Measurements from ENCODE around the gene RNF39. TPM values are rescaled to one million over a fixed set of nuclear protein-coding genes. Genes with fewer than 3 reads are reported as not detected.
A peak's percentile ranks its signal among the peaks of the same experiment; 100 is the strongest.

The RNF39 gene
- total and polyA plus RNA-seq, 2 of the 13 experiments (the other 11 are each of a cell fraction or from before 2014, with no cell fraction given), result 0.13 to 1.8 TPM

GRCh38 chr6:30061092-30061857 lies 14.3 kb downstream of the RNF39 start, which contains the start of gene POLR1H (continued):
- TF ChIP-seq ZBTB4 (CRISPR knock-in tag; IDR thresholded peaks at IDR 0.05; ENCODE audit: borderline replicate concordance), result peak; percentile 82; the same call in 1 of the 2 replicates
- TF ChIP-seq TFE3 (CRISPR knock-in tag; IDR thresholded peaks at IDR 0.05), result peak; percentile 65
- peak; percentile 98 for TF ChIP-seq POLR2G (IDR thresholded peaks at IDR 0.05; ENCODE audit: low read depth, low read length)
- TF ChIP-seq MAFK (conservative IDR thresholded peaks at IDR 0.05 in 1 of 2, IDR thresholded peaks at IDR 0.05 in 1 of 2; ENCODE audit: low read length in 2 of 2), result no peak
- TF ChIP-seq NBN (conservative IDR thresholded peaks at IDR 0.05), result no peak
- no peak for TF ChIP-seq SKIL (CRISPR knock-in tag; IDR thresholded peaks at IDR 0.05; ENCODE audit: borderline replicate concordance)
- TF ChIP-seq ZFP62 (CRISPR knock-in tag; IDR thresholded peaks at IDR 0.05), result no peak
- peak; percentile 91 for TF ChIP-seq AKAP8 (CRISPR knock-in tag; IDR thresholded peaks at IDR 0.05)
- TF ChIP-seq DNMT1 (CRISPR knock-in tag; IDR thresholded peaks at IDR 0.05), result 0 out of 2 replicates have a peak, but pooled peaks have one; percentile 43
- 0 out of 2 replicates have a peak, but pooled peaks have one; percentile 92 for TF ChIP-seq ZNF513 (CRISPR knock-in tag; conservative IDR thresholded peaks at IDR 0.05)
- peak; percentile 52 for TF ChIP-seq ZBTB14 (CRISPR knock-in tag; IDR thresholded peaks at IDR 0.05)
- peak; percentile 75 for TF ChIP-seq HNF1A (IDR thresholded peaks at IDR 0.05; ENCODE audit: low read depth)
- peak; percentile 77; the same call in 1 of the 2 replicates for TF ChIP-seq HNF1A (CRISPR knock-in tag; IDR thresholded peaks at IDR 0.05; ENCODE audit: borderline replicate concordance)

Data from HepG2 (cell line).